Measurements from ENCODE around the gene SPDYE1. TPM values are rescaled to one million over a fixed set of nuclear protein-coding genes. Genes with fewer than 3 reads are reported as not detected.

SPDYE1 gene
- polyA plus RNA-seq, 1 donor (not counting 4 experiments of a cell fraction or from before 2014, with no cell fraction given), result not detected

DNA sequence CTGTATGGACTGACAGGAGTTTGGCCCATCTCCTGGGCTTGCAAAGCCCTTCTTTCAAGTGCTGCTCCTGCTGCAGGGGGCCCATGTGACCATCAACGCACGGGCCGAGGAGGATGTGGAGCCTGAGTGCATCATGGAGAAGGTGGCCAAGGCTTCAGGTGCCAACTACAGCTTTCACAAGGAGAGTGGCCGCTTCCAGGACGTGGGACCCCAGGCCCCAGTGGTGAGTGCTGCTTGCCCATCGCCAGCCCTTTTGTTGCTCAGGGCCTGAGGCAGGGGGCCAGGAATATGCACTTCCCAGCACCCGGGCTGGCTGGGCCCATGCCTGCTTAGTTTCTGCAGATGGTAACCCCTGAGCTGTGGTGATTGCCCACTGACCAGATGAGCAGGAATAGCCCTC is 59.0 kb downstream of the SPDYE1 start:
- no peak overlapping the region for H3K9ac ChIP-seq (ENCODE audit: control insufficient read depth, extremely low read depth, insufficient read depth, low read length)
- no peak for FAIRE-seq

DNA sequence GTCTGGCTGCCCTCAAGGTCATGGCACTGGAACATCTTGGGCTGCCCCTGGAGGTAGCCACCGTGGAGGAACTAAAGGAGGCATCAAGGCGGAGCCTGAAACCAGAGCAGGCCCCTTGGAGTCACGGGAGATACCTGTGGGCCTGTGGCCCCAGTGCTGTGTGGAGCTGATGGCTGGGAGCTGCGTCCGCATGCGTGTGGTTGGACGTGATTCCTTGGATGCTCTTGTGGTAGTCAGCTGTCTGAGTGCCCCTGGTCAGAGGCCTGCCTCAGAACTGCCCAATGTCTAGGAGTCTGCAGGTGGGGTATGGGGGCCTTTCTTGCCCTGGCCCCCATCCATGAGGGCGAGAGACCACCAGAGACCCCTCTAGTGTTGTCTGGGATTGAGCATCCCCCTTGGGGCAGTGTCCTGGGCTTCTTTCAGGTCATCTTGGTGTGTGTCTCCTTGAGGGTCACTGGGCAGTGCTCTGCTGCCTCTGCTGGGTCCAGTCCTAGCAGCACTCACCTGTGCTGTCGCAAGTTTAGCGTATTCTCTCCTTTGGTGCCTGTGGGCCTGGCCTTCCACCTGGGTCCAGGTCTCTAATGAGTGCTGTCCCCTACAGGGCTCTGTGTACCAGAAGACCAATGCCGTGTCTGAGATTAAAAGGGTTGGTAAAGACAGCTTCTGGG is 59.6 kb downstream of the SPDYE1 start:
- peaks cover 3% of the 10 kb centered on the region for H3K4me1 ChIP-seq (ENCODE audit: control insufficient read depth, extremely low read depth, insufficient read depth, low read length)
- FAIRE-seq (no peak), DNase-seq (ENCODE audit: low read depth, low spot score) (no peak)
- peaks cover 11% of the 10 kb centered on the region for H3K79me2 ChIP-seq (ENCODE audit: control insufficient read depth, insufficient read depth, low read length)
- peaks cover 6% of the 10 kb centered on the region for H4K20me1 ChIP-seq (ENCODE audit: control insufficient read depth, extremely low read depth, insufficient read depth, low read length)
- no peak overlapping the region for H3K9ac ChIP-seq (ENCODE audit: control insufficient read depth, extremely low read depth, insufficient read depth, low read length)
- no peak for TF ChIP-seq EZH2 (IDR thresholded peaks at IDR 0.05; ENCODE audit: low read length)
- TF ChIP-seq, protein P1, sequence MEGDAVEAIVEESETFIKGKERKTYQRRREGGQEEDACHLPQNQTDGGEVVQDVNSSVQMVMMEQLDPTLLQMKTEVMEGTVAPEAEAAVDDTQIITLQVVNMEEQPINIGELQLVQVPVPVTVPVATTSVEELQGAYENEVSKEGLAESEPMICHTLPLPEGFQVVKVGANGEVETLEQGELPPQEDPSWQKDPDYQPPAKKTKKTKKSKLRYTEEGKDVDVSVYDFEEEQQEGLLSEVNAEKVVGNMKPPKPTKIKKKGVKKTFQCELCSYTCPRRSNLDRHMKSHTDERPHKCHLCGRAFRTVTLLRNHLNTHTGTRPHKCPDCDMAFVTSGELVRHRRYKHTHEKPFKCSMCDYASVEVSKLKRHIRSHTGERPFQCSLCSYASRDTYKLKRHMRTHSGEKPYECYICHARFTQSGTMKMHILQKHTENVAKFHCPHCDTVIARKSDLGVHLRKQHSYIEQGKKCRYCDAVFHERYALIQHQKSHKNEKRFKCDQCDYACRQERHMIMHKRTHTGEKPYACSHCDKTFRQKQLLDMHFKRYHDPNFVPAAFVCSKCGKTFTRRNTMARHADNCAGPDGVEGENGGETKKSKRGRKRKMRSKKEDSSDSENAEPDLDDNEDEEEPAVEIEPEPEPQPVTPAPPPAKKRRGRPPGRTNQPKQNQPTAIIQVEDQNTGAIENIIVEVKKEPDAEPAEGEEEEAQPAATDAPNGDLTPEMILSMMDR (optimal IDR thresholded peaks at IDR 0.05 in 1 of 3, IDR thresholded peaks at IDR 0.05 in 1 of 3, conservative IDR thresholded peaks at IDR 0.05 in 1 of 3; ENCODE audit: extremely low read depth in 1 of 3, insufficient read depth in 2 of 3, low read length in 3 of 3), result no peak
- no peak overlapping the region for H3K27ac ChIP-seq (ENCODE audit: control insufficient read depth, insufficient read depth, low read length)
- H3K4me3 ChIP-seq (ENCODE audit: control insufficient read depth in 2 of 3, extremely low read depth in 1 of 3, insufficient read depth in 2 of 3, low read depth in 1 of 3, low read length in 3 of 3), result no peak overlapping the region
- H3K27me3 ChIP-seq (ENCODE audit: control insufficient read depth, extremely low read depth, insufficient read depth, low read length), result no peaks in the 10 kb centered on the region
- no peak overlapping the region for H2AFZ ChIP-seq (ENCODE audit: control insufficient read depth, low read length)
- H3K36me3 ChIP-seq (ENCODE audit: control insufficient read depth in 2 of 2, extremely low read depth in 1 of 2, insufficient read depth in 2 of 2, low read length in 2 of 2), result peaks cover 50 to 61% of the 10 kb centered on the region in 2 experiments
- dilution Hi-C loops (cut with MboI; ENCODE audit: extremely low pct_ligation_motif_present, low sequenced_read_pairs), result no loop called here
- H3K9me3 ChIP-seq (ENCODE audit: control insufficient read depth, low read depth, low read length), result no peaks in the 10 kb centered on the region
- no peak overlapping the region for H3K4me2 ChIP-seq (ENCODE audit: control insufficient read depth, extremely low read depth, insufficient read depth, low read depth, low read length)
- no peaks in the 10 kb centered on the region for H3K9me1 ChIP-seq (ENCODE audit: control insufficient read depth, extremely low read depth, insufficient read depth, low read length)

More for the DNA sequence above, 59.0 kb downstream of the SPDYE1 start:
- H2AFZ ChIP-seq (ENCODE audit: control insufficient read depth, low read length), result no peak overlapping the region
- H3K4me2 ChIP-seq (ENCODE audit: control insufficient read depth, extremely low read depth, insufficient read depth, low read depth, low read length), result no peak overlapping the region
- peaks cover 3% of the 10 kb centered on the region for H3K9me1 ChIP-seq (ENCODE audit: control insufficient read depth, extremely low read depth, insufficient read depth, low read length)
- no peaks in the 10 kb centered on the region for H3K9me3 ChIP-seq (ENCODE audit: control insufficient read depth, low read depth, low read length)
- no peak for DNase-seq (ENCODE audit: low read depth, low spot score)
- H3K79me2 ChIP-seq (ENCODE audit: control insufficient read depth, insufficient read depth, low read length), result peaks cover 12% of the 10 kb centered on the region
- no peaks in the 10 kb centered on the region for H3K27me3 ChIP-seq (ENCODE audit: control insufficient read depth, extremely low read depth, insufficient read depth, low read length)
- H3K4me1 ChIP-seq (ENCODE audit: control insufficient read depth, extremely low read depth, insufficient read depth, low read length), result peaks cover 3% of the 10 kb centered on the region
- peaks cover 50 to 59% of the 10 kb centered on the region in 2 experiments for H3K36me3 ChIP-seq (ENCODE audit: control insufficient read depth in 2 of 2, extremely low read depth in 1 of 2, insufficient read depth in 2 of 2, low read length in 2 of 2)
- peaks cover 6% of the 10 kb centered on the region for H4K20me1 ChIP-seq (ENCODE audit: control insufficient read depth, extremely low read depth, insufficient read depth, low read length)
- no peak overlapping the region for H3K27ac ChIP-seq (ENCODE audit: control insufficient read depth, insufficient read depth, low read length)
- TF ChIP-seq, protein P1 (optimal IDR thresholded peaks at IDR 0.05 in 1 of 3, IDR thresholded peaks at IDR 0.05 in 1 of 3, conservative IDR thresholded peaks at IDR 0.05 in 1 of 3; ENCODE audit: extremely low read depth in 1 of 3, insufficient read depth in 2 of 3, low read length in 3 of 3), result no peak
- no peak for TF ChIP-seq EZH2 (IDR thresholded peaks at IDR 0.05; ENCODE audit: low read length)
- H3K4me3 ChIP-seq (ENCODE audit: control insufficient read depth in 2 of 3, extremely low read depth in 1 of 3, insufficient read depth in 2 of 3, low read depth in 1 of 3, low read length in 3 of 3), result no peak overlapping the region
- dilution Hi-C loops (cut with MboI; ENCODE audit: extremely low pct_ligation_motif_present, low sequenced_read_pairs), result no loop called here

Measured in keratinocyte (primary cell).